Endothelial cell of umbilical vein (primary cell): ENCODE measurements around the gene IL17REL. TPM values are rescaled to one million over a fixed set of nuclear protein-coding genes. Genes with fewer than 3 reads are reported as not detected.

Source experiments
- BruUV-seq: library from RNA; stranded (reverse); fragments of 400-500 nt; replicated peaks from 2 replicates; lab custom pipeline; 2021; lab: Mats Ljungman, UMichigan
- CTCF ChIA-PET: fragments of 300-600, 350-600 bp; sonication (Branson Sonifier 250); formaldehyde crosslinking; loops from one replicate; lab custom pipeline; 2021; ENCODE audit warnings: antibody characterized with exemption, inconsistent platforms; lab: Charles Lee
- POLR2A ChIA-PET: fragments of 300-600, 350-600 bp; sonication (Branson Sonifier 250); formaldehyde crosslinking; loops from one replicate; lab custom pipeline; 2021; ENCODE audit warnings: antibody characterized with exemption, inconsistent platforms; lab: Charles Lee
- DNase-seq: peaks from one replicate; pipeline ENCODE4 v3.0.0-alpha.2; 2011; ENCODE audit warnings: low read depth, low spot score
- FAIRE-seq: peaks from 2 replicates; lab custom pipeline; 2011; peaks lifted over from hg19 to GRCh38; lab: Jason Lieb, UNC
- H2AFZ ChIP-seq: 2 replicates; pipeline ENCODE4 v1.6.0; 2012; ENCODE audit warnings: low read depth, low read length, control low read depth, inconsistent platforms
- H3K27ac ChIP-seq: 2 replicates; pipeline ENCODE4 v1.5.1; 2011; ENCODE audit warnings: low read depth, mild to moderate bottlenecking, control low read depth, low read length, moderate library complexity; ENCODE audit not compliant: insufficient read depth
- H3K27me3 ChIP-seq, 2 experiments: 2 replicates each; pipeline versions ENCODE4 v1.6.0 to v1.6.1; 2011; ENCODE audit warnings: low read length in 2 of 2, mixed read lengths in 1 of 2; ENCODE audit not compliant: control insufficient read depth in 2 of 2, insufficient read depth in 2 of 2
- H3K36me3 ChIP-seq, 2 experiments: 2 replicates in 1 of 2; 3 replicates in 1 of 2; pipeline ENCODE4 v1.5.1; 2011; ENCODE audit warnings: low read length in 2 of 2, mild to moderate bottlenecking in 1 of 2, moderate library complexity in 1 of 2; ENCODE audit not compliant: control insufficient read depth in 2 of 2, insufficient read depth in 2 of 2; ENCODE audit errors: extremely low read depth in 1 of 2
- H3K4me1 ChIP-seq: 3 replicates; pipeline ENCODE4 v1.5.1; 2011; ENCODE audit warnings: mild to moderate bottlenecking, low read length; ENCODE audit not compliant: control insufficient read depth, insufficient read depth; ENCODE audit errors: extremely low read depth
- H3K4me2 ChIP-seq: 2 replicates; pipeline ENCODE4 v1.6.1; 2011; ENCODE audit warnings: low read length, control low read depth, mixed read lengths; ENCODE audit not compliant: insufficient read depth
- H3K4me3 ChIP-seq, 3 experiments: fragments of 200-600 bp in 1 of 3; sonication (generic), shearing (Covaris generic) in 1 of 3; replicated peaks in 1 of 3; 2 replicates each; pipeline ENCODE4 v1.5.1; 2011 to 2016; ENCODE audit warnings: control low read depth in 3 of 3, low read length in 3 of 3, mild to moderate bottlenecking in 2 of 3, inconsistent platforms in 1 of 3, low read depth in 1 of 3, moderate library complexity in 1 of 3; ENCODE audit not compliant: insufficient read depth in 1 of 3
- H3K79me2 ChIP-seq: 2 replicates; pipeline ENCODE4 v1.6.0; 2012; ENCODE audit warnings: low read length, inconsistent platforms; ENCODE audit not compliant: control insufficient read depth, insufficient read depth
- H3K9ac ChIP-seq: replicated peaks from 2 replicates; pipeline ENCODE3; 2011; ENCODE audit warnings: low read length, control low read depth; ENCODE audit not compliant: insufficient read depth; ENCODE audit errors: extremely low read depth
- H3K9me1 ChIP-seq: replicated peaks from 3 replicates; pipeline ENCODE4 v1.6.0; 2011; ENCODE audit warnings: mild to moderate bottlenecking, low read length; ENCODE audit not compliant: control insufficient read depth, insufficient read depth; ENCODE audit errors: extremely low read depth
- H3K9me3 ChIP-seq: replicated peaks from 2 replicates; pipeline ENCODE4 v1.5.1; 2012; ENCODE audit warnings: low read length, inconsistent platforms; ENCODE audit not compliant: control insufficient read depth, insufficient read depth
- H4K20me1 ChIP-seq: replicated peaks from 2 replicates; pipeline ENCODE3; 2011; ENCODE audit warnings: mild to moderate bottlenecking, low read length; ENCODE audit not compliant: control insufficient read depth, insufficient read depth; ENCODE audit errors: extremely low read depth
- EZH2 ChIP-seq: IDR thresholded peaks from 2 replicates; pipeline ENCODE4 v1.6.1; 2012; ENCODE audit warnings: borderline replicate concordance, low read depth, mild to moderate bottlenecking, moderate library complexity, low read length, inconsistent platforms; ENCODE audit not compliant: severe bottlenecking
- FOS ChIP-seq: IDR thresholded peaks from 2 replicates; pipeline ENCODE4 v1.6.1; 2011; ENCODE audit warnings: mild to moderate bottlenecking, low read length, moderate library complexity, borderline replicate concordance; ENCODE audit not compliant: insufficient read depth
- GATA2 ChIP-seq: IDR thresholded peaks from 2 replicates; pipeline ENCODE4 v1.7.0; 2011; ENCODE audit warnings: low read depth, mild to moderate bottlenecking, moderate library complexity, mixed read lengths, low read length; ENCODE audit not compliant: insufficient read length, insufficient read depth
- JUN ChIP-seq: IDR thresholded peaks from 2 replicates; pipeline ENCODE4 v1.6.1; 2011; ENCODE audit warnings: borderline replicate concordance, low read depth; ENCODE audit not compliant: insufficient read length, insufficient read depth
- MYC ChIP-seq: IDR thresholded peaks from one replicate; pipeline ENCODE4 v1.6.1; 2011; ENCODE audit warnings: mild to moderate bottlenecking, low read depth, low read length
- POLR2A ChIP-seq: IDR thresholded peaks from 2 replicates; pipeline ENCODE4 v1.6.1; 2012; ENCODE audit warnings: low read depth, mild to moderate bottlenecking, control low read depth, low read length
- POLR2AphosphoS5 ChIP-seq: IDR thresholded peaks from 2 replicates; pipeline ENCODE4 v1.6.1; 2012; ENCODE audit warnings: low read depth, mild to moderate bottlenecking, control low read depth, low read length, moderate library complexity; ENCODE audit not compliant: insufficient read depth
- dilution Hi-C: fragments of 300-500 bp; cut with MboI; formaldehyde crosslinking; loops from one replicate; pipeline ENCODE4 v1.15.0; 2019; ENCODE audit warnings: low sequenced_read_pairs; ENCODE audit not compliant: extremely low pct_ligation_motif_present
- intact Hi-C: fragments of 100-400 bp; cut with micrococcal nuclease; formaldehyde crosslinking; loops from one replicate; pipeline ENCODE4 v1.10.0; 2022
- polyA plus RNA-seq, 4 experiments: library from polyadenylated mRNA; depleted of rRNA in 3 of 4; stranded (reverse) in 3 of 4; unstranded in 1 of 4; fragments of >200 nt; gene quantifications; 2 replicates each; pipeline versions ENCODE4 v1.2.1 to v1.2.3, GENCODE V29; 2011 to 2012; ENCODE audit warnings: missing spikeins in 1 of 4
- total RNA-seq: library from RNA; stranded (reverse); gene quantifications from 2 replicates; pipeline ENCODE4 v1.2.3, GENCODE V29; 2021
- TF ChIP-seq, protein P1 (sequence below), 2 donors: IDR thresholded peaks; 1 replicate in 1 of 2; 2 replicates in 1 of 2; pipeline ENCODE4 v1.5.1; 2011; ENCODE audit warnings: low read length in 2 of 2, mild to moderate bottlenecking in 2 of 2, moderate library complexity in 2 of 2, control low read depth in 1 of 2, inconsistent platforms in 1 of 2, low read depth in 1 of 2; ENCODE audit not compliant: insufficient read depth in 1 of 2; ENCODE audit errors: extremely low read depth in 1 of 2
- TF ChIP-seq, protein P2 (sequence below): IDR thresholded peaks from 2 replicates; pipeline ENCODE4 v1.6.1; 2011; ENCODE audit not compliant: insufficient read depth, insufficient read length

Gene IL17REL
- total and polyA plus RNA-seq, 2 donors (not counting 3 experiments of a cell fraction or from before 2014, with no cell fraction given): 0.06 to 0.15 TPM

DNA sequence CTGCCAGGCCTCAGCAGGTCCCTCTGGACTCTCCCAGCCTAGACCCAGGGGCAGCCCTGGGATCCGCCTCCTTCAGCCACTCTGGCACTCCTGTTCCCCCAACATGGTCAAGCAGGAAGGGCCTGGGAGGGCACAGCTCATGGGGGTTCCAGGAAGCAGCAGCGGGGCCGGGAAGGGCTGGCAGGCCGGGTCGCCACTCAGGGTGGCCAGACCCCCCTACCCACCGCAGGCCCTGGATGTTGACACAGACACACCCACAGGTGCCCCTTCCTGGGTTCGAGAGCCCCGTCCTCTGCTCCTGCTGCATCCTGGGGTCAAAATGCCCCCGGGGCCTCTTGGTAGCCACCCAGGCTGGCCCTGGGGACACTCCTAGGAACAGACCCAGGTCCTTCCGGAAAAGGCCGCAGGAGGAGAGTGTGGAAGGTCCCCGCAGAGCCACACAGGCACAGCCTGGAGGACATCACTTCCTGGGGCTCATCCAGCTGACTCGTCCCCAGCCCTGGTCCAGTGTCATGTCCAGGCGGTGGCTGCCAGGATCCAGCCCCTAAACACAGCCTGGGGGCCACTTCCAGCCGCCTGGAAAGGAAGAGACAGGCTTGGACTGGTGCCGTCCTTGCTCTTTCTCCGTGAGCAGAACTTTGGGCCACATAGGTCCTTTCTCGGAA is 58.8 kb downstream of the IL17REL start:
- Histone ChIP-seq H2AFZ (no peak overlapping the region), H3K4me2 (no peak overlapping the region), H3K9me1 (no peaks in the 10 kb centered on the region), H3K9ac (no peak overlapping the region), H4K20me1 (no peaks in the 10 kb centered on the region), H3K9me3 (no peaks in the 10 kb centered on the region), H3K4me1 (peaks cover 10% of the 10 kb centered on the region), H3K27me3 (no peaks in the 10 kb centered on the region), H3K36me3 (no peaks in the 10 kb centered on the region), H3K79me2 (no peaks in the 10 kb centered on the region), H3K27ac (no peak overlapping the region), H3K4me3 (no peak overlapping the region)
- FAIRE-seq (no peak), DNase-seq (no peak)
- no TSS peak for BruUV-seq
- TF ChIP-seq POLR2A: no peak
- TF ChIP-seq, protein P1, sequence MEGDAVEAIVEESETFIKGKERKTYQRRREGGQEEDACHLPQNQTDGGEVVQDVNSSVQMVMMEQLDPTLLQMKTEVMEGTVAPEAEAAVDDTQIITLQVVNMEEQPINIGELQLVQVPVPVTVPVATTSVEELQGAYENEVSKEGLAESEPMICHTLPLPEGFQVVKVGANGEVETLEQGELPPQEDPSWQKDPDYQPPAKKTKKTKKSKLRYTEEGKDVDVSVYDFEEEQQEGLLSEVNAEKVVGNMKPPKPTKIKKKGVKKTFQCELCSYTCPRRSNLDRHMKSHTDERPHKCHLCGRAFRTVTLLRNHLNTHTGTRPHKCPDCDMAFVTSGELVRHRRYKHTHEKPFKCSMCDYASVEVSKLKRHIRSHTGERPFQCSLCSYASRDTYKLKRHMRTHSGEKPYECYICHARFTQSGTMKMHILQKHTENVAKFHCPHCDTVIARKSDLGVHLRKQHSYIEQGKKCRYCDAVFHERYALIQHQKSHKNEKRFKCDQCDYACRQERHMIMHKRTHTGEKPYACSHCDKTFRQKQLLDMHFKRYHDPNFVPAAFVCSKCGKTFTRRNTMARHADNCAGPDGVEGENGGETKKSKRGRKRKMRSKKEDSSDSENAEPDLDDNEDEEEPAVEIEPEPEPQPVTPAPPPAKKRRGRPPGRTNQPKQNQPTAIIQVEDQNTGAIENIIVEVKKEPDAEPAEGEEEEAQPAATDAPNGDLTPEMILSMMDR (IDR thresholded peaks at IDR 0.05; ENCODE audit: extremely low read depth in 1 of 2, insufficient read depth in 1 of 2, low read depth in 1 of 2, low read length in 2 of 2): no peak
- no peak for TF ChIP-seq JUN
- no peak for TF ChIP-seq EZH2
- TF ChIP-seq POLR2AphosphoS5: no peak
- no peak for TF ChIP-seq GATA2
- no peak for TF ChIP-seq FOS
- TF ChIP-seq MYC: no peak
- TF ChIP-seq, protein P2, sequence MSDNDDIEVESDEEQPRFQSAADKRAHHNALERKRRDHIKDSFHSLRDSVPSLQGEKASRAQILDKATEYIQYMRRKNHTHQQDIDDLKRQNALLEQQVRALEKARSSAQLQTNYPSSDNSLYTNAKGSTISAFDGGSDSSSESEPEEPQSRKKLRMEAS: no peak
- ChIA-PET POLR2A (interaction anchor here (0.6 kb wide), 1 partner anchor 22 kb away, joined by 5 read pairs; no protein-coding TSS in a partner anchor), CTCF (no interaction called here)
- intact Hi-C loops (no loop called here), dilution Hi-C loops (no loop called here)
